Measurements from ENCODE around the gene PNPLA2.

PNPLA2 gene

DNA sequence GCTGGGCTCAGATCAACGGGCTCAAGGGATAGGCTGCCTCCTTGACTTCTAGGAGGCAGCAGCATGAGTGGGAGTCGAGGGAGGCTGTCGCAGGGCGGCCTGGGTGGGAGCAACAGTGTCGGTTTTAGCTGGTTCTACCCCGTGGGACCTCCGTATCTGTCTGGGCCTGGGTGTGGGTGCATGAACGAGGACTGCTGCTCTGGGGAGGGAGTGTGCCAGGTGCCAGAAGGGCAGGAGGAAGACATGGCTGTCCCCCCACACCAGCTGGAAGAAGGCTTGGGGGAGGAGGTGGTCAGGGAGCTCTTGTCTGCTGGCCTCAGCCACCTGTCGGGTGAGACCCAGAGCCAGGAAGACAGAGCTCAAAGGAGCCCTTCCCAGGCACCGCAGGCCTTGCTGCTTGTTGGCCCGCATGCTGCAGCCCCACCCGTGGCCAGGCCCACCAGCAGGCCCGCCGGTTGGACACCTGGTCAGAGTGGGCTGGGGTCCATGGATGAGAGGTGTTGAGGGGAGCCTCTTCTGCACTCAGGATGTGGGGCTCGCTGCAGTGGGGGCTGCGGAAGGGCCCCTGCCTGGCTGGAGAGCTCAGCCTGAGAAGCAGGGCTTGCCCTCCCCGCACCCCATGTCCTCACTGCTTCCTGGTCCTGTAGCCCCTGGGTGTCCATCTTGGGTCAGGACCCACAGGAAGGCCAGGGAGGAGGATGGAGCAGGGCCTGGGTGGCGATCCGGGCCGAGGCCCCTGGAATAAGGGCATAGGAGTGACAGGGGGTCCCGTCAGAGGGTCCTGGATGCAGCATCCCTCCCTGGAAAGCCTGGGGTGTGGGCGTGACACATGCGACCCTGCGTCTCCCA is 32.3 kb upstream of the PNPLA2 start:
- DNase-seq (ENCODE audit: low spot score) (no peak), FAIRE-seq (no peak)

GRCh38 chr11:787084-787675 is 31.5 kb upstream of the PNPLA2 start:
- FAIRE-seq: no peak
- no peak for DNase-seq (ENCODE audit: low spot score)

GRCh38 chr11:788009-788640 is 30.6 kb upstream of the PNPLA2 start:
- FAIRE-seq: no peak
- DNase-seq (ENCODE audit: low spot score): no peak

DNA sequence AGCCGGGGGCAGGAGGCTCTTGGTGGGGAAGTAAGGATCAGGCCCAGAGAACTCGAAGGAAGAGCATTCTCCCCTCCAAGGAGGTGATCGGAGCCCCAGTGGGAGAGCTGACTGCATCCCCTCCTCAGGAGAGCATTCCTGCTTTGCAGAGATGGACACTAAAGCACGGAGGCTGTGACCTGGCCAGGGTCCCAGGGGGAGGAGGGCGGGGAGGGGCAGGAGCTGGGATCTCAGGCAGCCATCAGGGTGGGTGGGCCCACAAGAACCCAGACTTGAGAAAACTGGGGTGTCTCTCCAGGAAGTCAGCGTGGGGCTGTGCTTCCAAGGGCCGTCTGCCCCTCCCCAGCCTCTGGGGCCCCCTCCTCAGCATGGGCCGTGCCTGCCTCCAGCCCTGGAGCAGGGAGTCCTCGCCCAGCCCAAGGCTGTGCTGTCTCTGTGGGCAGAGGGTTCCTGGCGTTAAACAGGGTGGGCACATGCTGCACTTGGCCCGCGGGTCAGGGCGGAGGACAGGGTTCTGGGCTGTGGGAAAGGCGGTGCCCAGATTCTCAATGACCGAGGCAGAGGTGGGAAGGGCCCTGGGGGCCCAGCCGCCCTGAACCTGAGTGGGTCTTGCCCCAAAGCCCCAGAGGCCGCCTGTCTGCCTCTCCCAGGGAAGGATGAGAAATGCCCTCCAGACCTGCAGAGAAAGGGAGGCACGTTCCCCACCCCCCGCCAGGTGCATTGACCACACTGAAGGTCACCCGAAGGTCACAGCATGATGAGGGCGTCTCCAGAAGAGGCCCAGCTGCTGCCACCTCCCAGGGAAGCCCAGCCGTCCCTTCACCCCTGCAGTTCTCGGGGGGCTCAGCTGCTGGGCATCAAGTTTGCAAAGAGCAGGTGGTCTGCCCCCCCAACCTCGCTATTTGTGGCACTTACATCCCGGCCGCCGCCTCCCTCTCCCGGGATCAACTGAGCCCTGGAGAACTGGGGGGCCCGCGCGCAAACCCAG is 29.5 kb upstream of the PNPLA2 start:
- DNase-seq (ENCODE audit: low spot score) (no peak), FAIRE-seq (no peak)

DNA sequence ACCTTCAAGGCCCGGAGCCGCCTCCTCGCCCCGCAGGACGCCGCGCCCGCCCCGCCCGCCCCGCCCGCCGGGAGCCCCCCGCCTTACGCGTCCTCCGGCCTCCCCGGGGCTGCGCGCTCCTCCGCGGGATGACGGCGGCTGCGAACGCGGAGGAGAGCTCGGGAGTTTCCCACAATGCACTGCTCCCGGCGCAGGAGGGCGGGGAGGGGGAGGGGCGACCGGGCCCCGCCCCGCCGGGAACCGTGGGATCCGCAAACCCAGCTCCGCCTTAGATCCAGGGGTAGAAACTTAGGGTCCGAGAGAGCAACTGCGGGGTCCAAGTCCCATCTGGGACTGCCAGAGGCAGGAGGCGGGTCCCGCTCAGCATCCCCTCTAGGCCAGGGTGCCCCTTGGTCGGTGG is 28.8 kb upstream of the PNPLA2 start, which contains the start of gene CEND1:
CEND1 (minus strand) TSS at position 148 of the 400 bp plus-strand sequence. CDS start 1,514 bp downstream, outside the sequence.
- no peak for DNase-seq (ENCODE audit: low spot score)
- no peak for FAIRE-seq

DNA sequence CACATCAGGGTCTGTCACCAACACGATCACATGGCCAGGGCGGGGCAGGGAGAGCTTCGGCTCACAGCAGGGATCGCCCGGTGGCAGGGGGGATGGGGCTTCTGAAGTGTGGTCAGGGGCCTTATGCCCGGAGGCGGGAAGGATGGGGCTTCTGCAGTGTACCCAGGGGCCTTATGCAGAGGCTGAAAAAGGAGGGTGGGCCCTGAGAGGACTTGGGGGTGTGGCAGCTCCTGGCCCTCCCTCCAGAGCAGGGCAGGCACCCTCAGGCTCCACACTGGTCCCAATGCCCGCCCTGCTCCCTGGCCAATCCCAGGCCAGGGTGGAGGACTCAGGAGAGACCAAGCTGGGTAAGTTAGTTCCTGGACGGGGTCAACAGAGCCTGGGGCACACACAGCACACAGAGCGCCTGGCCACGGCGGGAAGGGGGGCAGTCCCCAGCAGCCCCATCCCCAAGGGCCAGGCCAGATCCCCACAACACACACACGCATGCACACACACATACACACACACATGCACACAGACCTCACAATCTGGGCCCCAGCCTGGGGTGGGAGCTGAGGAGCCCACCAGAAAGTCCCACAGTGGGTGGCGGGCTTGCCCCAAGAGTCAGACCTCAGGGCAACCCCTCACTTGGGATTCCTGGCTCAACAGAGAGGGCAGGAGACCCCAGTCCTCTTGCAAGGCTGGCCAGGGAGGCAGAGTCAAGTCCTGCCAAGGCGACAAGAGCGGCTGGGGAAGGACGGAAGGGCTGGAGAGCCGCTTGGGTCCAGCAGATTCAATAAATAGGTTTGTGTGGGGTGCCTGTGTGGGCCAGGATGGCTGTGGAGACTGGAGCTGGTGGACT is 27.8 kb upstream of the PNPLA2 start:
- FAIRE-seq (no peak), DNase-seq (ENCODE audit: low spot score) (peak; percentile 12)

- no peak for FAIRE-seq
Measured at GRCh38 chr11:791658-792534, 26.8 kb upstream of the PNPLA2 start.

GRCh38 chr11:792535-792821 is 26.2 kb upstream of the PNPLA2 start:
- DNase-seq (ENCODE audit: low spot score): no peak
- FAIRE-seq: no peak

More at GRCh38 chr11:791658-792534, 26.8 kb upstream of the PNPLA2 start:
- DNase-seq (ENCODE audit: low spot score): no peak

GRCh38 chr11:792873-793272 is 25.8 kb upstream of the PNPLA2 start:
- no peak for DNase-seq (ENCODE audit: low spot score)
- FAIRE-seq: no peak

DNA sequence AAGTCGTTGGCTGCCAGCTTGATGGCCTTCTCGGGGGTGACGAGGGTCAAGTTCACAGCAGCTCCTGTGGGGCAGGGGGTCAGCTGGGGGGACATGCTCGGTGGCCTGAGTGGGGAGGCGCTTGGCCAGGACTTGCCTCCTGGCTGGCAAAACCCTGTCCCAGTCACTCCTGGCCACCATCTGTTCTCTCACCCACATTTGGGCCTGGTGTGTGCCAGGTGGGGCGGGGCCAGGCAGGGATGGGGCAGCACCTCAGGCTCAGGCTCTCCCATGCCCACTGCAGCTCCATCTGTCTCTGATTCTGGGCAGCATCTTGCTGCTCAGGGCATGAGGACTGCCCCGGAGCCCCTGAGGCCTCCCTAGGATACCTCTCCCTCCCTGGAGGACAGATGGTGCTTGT is 25.2 kb upstream of the PNPLA2 start:
- FAIRE-seq (no peak), DNase-seq (ENCODE audit: low spot score) (no peak)

DNA sequence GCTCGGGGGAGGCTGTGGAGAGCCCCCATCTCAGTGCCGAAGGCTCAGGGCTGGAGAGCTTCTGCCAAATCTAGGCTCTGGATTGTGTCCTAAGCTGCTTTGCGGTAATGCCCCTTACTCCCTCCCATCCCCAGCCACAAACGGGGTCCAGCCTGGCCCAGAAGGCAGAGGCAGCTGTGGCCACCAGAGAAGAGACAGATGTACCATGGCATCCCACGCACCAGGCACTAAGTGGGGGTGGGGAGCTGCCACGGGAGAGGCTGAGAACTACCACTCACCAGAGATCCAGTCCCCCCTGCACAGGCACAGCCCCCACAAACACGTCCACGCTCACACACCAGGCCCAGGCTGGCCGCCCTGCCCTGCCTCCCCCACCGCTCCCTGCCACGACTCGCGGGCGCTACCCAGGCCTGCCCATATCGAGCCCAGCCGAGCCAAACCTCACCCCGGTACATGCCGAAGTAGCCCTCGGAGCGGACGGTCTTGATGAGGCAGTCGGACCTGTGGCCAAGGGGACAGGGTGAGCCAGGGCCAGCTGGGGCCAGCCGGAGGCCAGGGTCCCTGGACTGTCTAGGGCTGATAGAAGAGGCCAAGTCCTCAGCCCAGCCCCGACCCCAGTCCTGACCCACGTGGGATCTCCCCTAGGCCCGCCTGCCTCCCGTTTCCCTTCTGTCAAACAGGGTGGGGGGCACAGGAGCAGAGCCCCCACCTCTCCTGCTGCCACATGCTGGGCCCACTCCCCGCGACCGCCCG is 24.5 kb upstream of the PNPLA2 start:
- DNase-seq (ENCODE audit: low spot score): no peak
- no peak for FAIRE-seq

DNA sequence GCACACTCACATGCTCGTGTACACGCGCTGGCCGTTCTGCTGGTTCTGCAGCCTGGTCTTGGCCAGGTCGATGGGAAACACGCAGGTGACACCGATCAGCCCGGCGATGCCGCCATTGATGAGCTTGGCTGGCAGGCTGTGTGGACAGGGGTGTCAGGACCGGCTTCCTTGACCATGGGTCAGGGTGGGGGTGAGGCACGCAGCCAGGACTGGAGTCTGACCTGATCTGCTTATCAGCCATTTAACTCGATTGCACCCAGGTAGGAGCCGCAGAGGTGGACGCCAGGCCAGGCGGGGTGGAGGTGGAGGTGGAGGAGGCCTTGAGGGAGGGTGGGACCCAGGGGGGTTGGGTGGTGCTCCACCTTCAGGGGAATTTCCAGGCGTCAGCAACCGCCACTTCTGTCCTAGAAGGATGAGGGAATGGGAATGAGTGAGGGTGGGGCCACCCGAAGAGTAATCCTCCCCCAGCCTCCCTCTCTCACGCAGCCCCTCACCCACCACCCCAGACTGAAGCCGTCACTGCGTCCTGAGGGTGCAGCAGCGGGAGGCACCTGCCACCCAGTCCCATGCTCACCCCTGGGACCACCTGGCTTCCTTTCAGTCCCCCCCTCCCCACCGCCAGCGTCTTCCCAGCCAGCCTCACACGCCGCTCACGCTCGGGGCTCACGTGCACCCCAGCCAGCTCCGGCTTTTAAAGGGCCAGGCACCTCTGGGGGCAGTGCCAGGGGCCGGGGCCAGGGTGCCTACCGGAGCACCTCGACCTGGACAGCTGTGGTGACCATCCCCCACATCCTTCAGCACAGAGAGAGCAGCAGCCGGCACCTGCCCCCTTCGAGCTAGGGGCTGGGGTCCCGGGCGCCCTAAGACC is 23.7 kb upstream of the PNPLA2 start:
- no peak for FAIRE-seq
- DNase-seq (ENCODE audit: low spot score): peak; percentile 32

DNA sequence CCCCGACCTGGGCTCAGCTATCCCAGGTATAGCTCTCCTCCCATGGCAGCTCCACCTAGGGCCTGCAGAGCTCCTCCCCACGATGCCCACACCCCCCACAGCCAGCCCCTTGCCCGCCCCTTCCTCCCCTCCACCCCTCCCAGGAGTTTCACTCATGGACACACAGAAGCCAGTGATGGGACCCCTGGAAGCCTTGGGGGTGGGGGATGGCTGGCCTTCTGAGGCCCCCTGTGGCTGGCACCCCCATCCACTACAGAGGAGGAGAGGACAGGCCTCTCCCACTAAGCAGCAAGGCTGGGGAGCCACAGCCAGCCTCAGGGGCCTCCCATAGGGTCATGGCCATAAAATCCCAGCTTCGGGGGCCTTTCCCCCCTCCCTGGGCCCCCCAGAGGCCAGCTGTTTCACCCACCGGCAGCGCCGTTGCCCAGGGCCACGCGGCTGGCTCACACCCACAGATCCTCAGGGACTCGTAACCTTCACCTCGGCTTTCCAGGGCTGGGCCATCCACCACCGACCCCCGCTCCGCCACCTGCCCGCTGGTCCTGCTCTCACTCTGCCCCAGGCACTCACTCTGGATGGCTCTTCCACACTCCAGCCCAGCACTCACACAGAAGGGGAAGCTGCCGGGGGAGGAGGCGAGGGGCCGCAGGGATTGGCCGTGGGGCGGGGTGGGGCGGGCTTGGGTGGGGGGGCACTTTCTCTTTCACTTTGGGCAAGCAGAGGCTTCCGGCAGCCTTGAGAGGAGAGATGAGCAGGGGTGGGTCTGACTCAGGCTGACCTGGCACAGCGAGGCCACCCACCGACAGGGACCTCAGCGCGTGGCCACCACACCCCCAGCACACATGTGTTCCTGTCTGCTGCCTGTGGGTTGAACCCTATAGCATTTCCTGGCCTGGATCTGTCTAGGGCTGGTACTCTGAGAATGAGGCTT is 22.8 kb upstream of the PNPLA2 start:
- DNase-seq (ENCODE audit: low spot score) (peak; percentile 75), FAIRE-seq (no peak)

- FAIRE-seq: no peak
- DNase-seq (ENCODE audit: low spot score): no peak
Measured at GRCh38 chr11:796565-797295, 22.0 kb upstream of the PNPLA2 start.

DNA sequence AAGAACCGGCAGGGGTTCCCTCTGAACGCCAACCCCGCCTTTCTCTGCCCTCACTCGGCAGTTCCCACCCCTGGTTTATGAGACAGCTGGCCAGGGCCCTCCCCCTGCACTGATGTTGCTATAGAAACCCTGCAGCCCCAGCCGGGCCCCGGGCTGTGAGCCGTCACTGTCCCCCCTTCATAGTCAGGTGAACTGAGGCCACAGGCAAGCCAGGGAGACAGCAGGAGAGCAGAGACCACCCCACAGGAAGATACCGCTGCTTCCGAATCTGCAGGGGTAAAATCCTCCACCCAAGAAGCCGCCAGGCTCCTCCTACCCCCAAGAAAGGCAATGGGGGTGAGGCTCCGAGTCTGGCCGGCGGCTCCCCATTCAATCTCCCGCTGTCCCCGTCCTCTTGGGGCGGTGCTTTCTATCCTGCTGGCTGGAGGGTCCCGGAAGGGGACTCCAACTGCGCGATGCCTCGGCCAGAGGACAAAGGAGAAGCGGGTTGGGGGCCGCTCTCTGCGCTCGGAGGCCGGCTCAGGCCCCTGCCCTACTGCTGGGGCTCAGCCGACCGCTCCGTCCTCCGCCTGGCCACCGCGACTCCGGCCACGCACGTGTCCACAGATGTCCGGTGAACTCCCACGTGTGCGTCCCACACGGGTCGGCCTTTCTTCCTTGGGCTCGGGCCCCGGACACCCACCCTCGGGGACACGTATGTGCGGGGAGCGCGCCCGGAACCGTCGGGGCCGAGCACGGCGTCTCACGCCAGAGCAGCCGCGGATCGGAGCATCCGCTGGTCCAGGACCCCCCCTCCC is 21.2 kb upstream of the PNPLA2 start:
- peak; percentile 71 for DNase-seq (ENCODE audit: low spot score)
- FAIRE-seq: no peak

All from urothelium cell line (cell line).